COLO668 (cell line): ENCODE data around the gene CCDC127.

ENCODE experiments used
- DNase-seq: peaks from one replicate; lab custom pipeline; 2025; ENCODE audit not compliant: unreplicated experiment; lab: John Stamatoyannopoulos, UW

Gene CCDC127

GRCh38 chr5:160921-161802 lies 56.8 kb downstream of the CCDC127 start:
- no peak for DNase-seq

GRCh38 chr5:160173-160510 lies 57.8 kb downstream of the CCDC127 start:
- DNase-seq: no peak

- no peak for DNase-seq
Measured at GRCh38 chr5:159448-160172, 58.3 kb downstream of the CCDC127 start.

- no peak for DNase-seq
Measured at GRCh38 chr5:158807-159447, 59.0 kb downstream of the CCDC127 start.

- no peak for DNase-seq
Measured at GRCh38 chr5:157801-158200, 60.2 kb downstream of the CCDC127 start.

- DNase-seq: no peak
Measured at GRCh38 chr5:157126-157715, 60.7 kb downstream of the CCDC127 start.

GRCh38 chr5:156411-157072 lies 61.4 kb downstream of the CCDC127 start:
- DNase-seq: no peak

GRCh38 chr5:155651-156410 lies 62.1 kb downstream of the CCDC127 start:
- no peak for DNase-seq

- DNase-seq: no peak
Measured at GRCh38 chr5:154826-155225, 63.1 kb downstream of the CCDC127 start.

GRCh38 chr5:154236-154635 lies 63.7 kb downstream of the CCDC127 start:
- no peak for DNase-seq

GRCh38 chr5:153256-153655 lies 64.7 kb downstream of the CCDC127 start:
- no peak for DNase-seq

- no peak for DNase-seq
Measured at GRCh38 chr5:152077-152476, 65.9 kb downstream of the CCDC127 start.

GRCh38 chr5:150746-151145 lies 67.2 kb downstream of the CCDC127 start:
- DNase-seq: no peak

GRCh38 chr5:149745-150485 lies 68.0 kb downstream of the CCDC127 start:
- DNase-seq: peak; percentile 36

- DNase-seq: no peak
Measured at GRCh38 chr5:147751-148150, 70.2 kb downstream of the CCDC127 start.
